PC-9 (cell line): ENCODE data around the gene ADAMTSL3. TPM values are rescaled to one million over a fixed set of nuclear protein-coding genes. Genes with fewer than 3 reads are reported as not detected.

Source experiments
- BruUV-seq: library from RNA; stranded (reverse); fragments of 400-500 nt; replicated peaks from 2 replicates; lab custom pipeline; 2021; lab: Mats Ljungman, UMichigan
- CTCF ChIA-PET: fragments of 300-600 bp; sonication (Branson Sonifier 250); formaldehyde crosslinking; loops from one replicate; lab custom pipeline; 2022; ENCODE audit warnings: antibody characterized with exemption; lab: Charles Lee
- POLR2A ChIA-PET: fragments of 300-600 bp; sonication (Branson Sonifier 250); formaldehyde crosslinking; loops from one replicate; lab custom pipeline; 2022; ENCODE audit warnings: antibody characterized with exemption; ENCODE audit not compliant: unreplicated experiment; lab: Charles Lee
- DNase-seq, 2 experiments: peaks; one replicate each; pipeline versions ENCODE4 v3.0.0 to v3.0.0-alpha.2; 2015 to 2022; ENCODE audit warnings: mixed read lengths in 1 of 2
- H2AFZ ChIP-seq: fragments of 200-600 bp; sonication (generic); 2 replicates; pipeline ENCODE4 v1.8.1; 2017; ENCODE audit warnings: antibody characterized with exemption
- H3F3A ChIP-seq: fragments of 200-600 bp; sonication (generic); 2 replicates; pipeline ENCODE4 v1.8.1; 2017; ENCODE audit warnings: antibody characterized with exemption, mild to moderate bottlenecking, low read depth; ENCODE audit not compliant: insufficient read depth
- H3K27ac ChIP-seq: fragments of 200-600 bp; sonication (generic); 2 replicates; pipeline ENCODE4 v1.6.1; 2016; ENCODE audit warnings: mixed run types
- H3K27me3 ChIP-seq: fragments of 200-600 bp; sonication (generic); 2 replicates; pipeline ENCODE4 v1.6.1; 2016; ENCODE audit warnings: low read depth, mixed run types; ENCODE audit not compliant: insufficient read depth
- H3K36me3 ChIP-seq: fragments of 200-600 bp; sonication (generic); 2 replicates; pipeline ENCODE4 v1.6.1; 2016; ENCODE audit warnings: low read depth, mixed run types
- H3K4me1 ChIP-seq: fragments of 200-600 bp; sonication (generic); replicated peaks from 2 replicates; pipeline ENCODE4 v1.6.1; 2016; ENCODE audit warnings: mixed run types; ENCODE audit not compliant: insufficient read depth
- H3K4me2 ChIP-seq: fragments of 200-600 bp; sonication (generic); 2 replicates; pipeline ENCODE4 v1.6.1; 2017; ENCODE audit warnings: mixed run types
- H3K4me3 ChIP-seq: fragments of 200-600 bp; sonication (generic); 2 replicates; pipeline ENCODE4 v1.6.1; 2016; ENCODE audit warnings: mixed run types
- H3K79me2 ChIP-seq: fragments of 200-600 bp; sonication (generic); 2 replicates; pipeline ENCODE4 v1.6.1; 2017; ENCODE audit warnings: low read depth, mixed run types
- H3K9me2 ChIP-seq: fragments of 200-600 bp; sonication (generic); 2 replicates; pipeline ENCODE4 v1.8.1; 2017; ENCODE audit warnings: mild to moderate bottlenecking; ENCODE audit not compliant: insufficient read depth
- H3K9me3 ChIP-seq: fragments of 200-600 bp; sonication (generic); 2 replicates; pipeline ENCODE4 v1.8.1; 2016; ENCODE audit warnings: low read depth; ENCODE audit not compliant: insufficient read depth
- H4K20me1 ChIP-seq: fragments of 200-600 bp; sonication (generic); 2 replicates; pipeline ENCODE4 v1.8.1; 2017; ENCODE audit not compliant: insufficient read depth
- CTCF ChIP-seq: fragments of 200-600 bp; sonication (generic); conservative IDR thresholded peaks from 2 replicates; pipeline ENCODE4 v1.6.1; 2017; ENCODE audit warnings: mixed run types, antibody characterized with exemption, mild to moderate bottlenecking, moderate library complexity
- EZH2 ChIP-seq: fragments of 200-600 bp; sonication (generic); IDR thresholded peaks from 2 replicates; pipeline ENCODE4 v1.8.0; 2017; ENCODE audit warnings: antibody characterized with exemption, low read depth
- intact Hi-C: fragments of 100-400 bp; cut with micrococcal nuclease; formaldehyde crosslinking; loops from one replicate; pipeline ENCODE4 v1.10.0; 2022; ENCODE audit not compliant: unreplicated experiment
- total RNA-seq: library from RNA; stranded (reverse); gene quantifications from 2 replicates; pipeline ENCODE4 v1.2.3, GENCODE V29; 2021

ADAMTSL3 gene
- total RNA-seq, 1 experiment from 2014 or later = 5.0 TPM

GRCh38 chr15:83980637-83981036 is 326.7 kb downstream of the ADAMTSL3 start:
- Histone ChIP-seq H3K4me2 (no peak overlapping the region), H3K4me3 (no peak overlapping the region), H3K27ac (no peak overlapping the region), H3K9me2 (no peaks in the 10 kb centered on the region), H3K9me3 (no peaks in the 10 kb centered on the region), H2AFZ (no peak overlapping the region), H4K20me1 (no peaks in the 10 kb centered on the region), H3K4me1 (no peaks in the 10 kb centered on the region), H3K27me3 (peaks cover 9% of the 10 kb centered on the region; the same call in 1 of the 2 replicates), H3F3A (no peaks in the 10 kb centered on the region), H3K79me2 (no peaks in the 10 kb centered on the region), H3K36me3 (no peaks in the 10 kb centered on the region)
- no peak for DNase-seq
- CTCF ChIA-PET = no interaction called here
- POLR2A ChIA-PET = no interaction called here
- intact Hi-C loops = no loop called here
- no TSS peak for BruUV-seq
- no peak for TF ChIP-seq EZH2

GRCh38 chr15:83982748-83983147 is 328.8 kb downstream of the ADAMTSL3 start:
- DNase-seq = no peak
- intact Hi-C loops = no loop called here
- POLR2A ChIA-PET = no interaction called here

GRCh38 chr15:83983634-83984458 is 329.9 kb downstream of the ADAMTSL3 start:
- TF ChIP-seq EZH2 (no peak), CTCF (no peak)
- intact Hi-C loops = no loop called here
- BruUV-seq = no TSS peak

More at GRCh38 chr15:83982748-83983147, 328.8 kb downstream of the ADAMTSL3 start:
- Histone ChIP-seq H3K4me3 (no peak overlapping the region), H3F3A (no peaks in the 10 kb centered on the region), H3K79me2 (no peaks in the 10 kb centered on the region), H3K4me2 (no peak overlapping the region), H4K20me1 (no peaks in the 10 kb centered on the region), H3K27me3 (no peaks in the 10 kb centered on the region), H3K9me2 (no peaks in the 10 kb centered on the region), H3K9me3 (no peaks in the 10 kb centered on the region), H3K27ac (no peak overlapping the region), H3K36me3 (no peaks in the 10 kb centered on the region), H3K4me1 (no peaks in the 10 kb centered on the region), H2AFZ (no peak overlapping the region)
- CTCF ChIA-PET = no interaction called here
- no peak for TF ChIP-seq EZH2
- no peak for TF ChIP-seq CTCF
- BruUV-seq = no TSS peak

More at GRCh38 chr15:83983634-83984458, 329.9 kb downstream of the ADAMTSL3 start:
- H3K9me3 ChIP-seq = no peaks in the 10 kb centered on the region
- DNase-seq = no peak
- ChIA-PET CTCF (no interaction called here), POLR2A (no interaction called here)
- no peak overlapping the region for H2AFZ ChIP-seq
- H4K20me1 ChIP-seq = no peaks in the 10 kb centered on the region
- no peaks in the 10 kb centered on the region for H3K4me1 ChIP-seq
- H3K4me3 ChIP-seq = no peak overlapping the region
- H3K4me2 ChIP-seq = no peak overlapping the region
- no peaks in the 10 kb centered on the region for H3K9me2 ChIP-seq
- H3K36me3 ChIP-seq = no peaks in the 10 kb centered on the region
- no peaks in the 10 kb centered on the region for H3F3A ChIP-seq
- no peak overlapping the region for H3K27ac ChIP-seq
- H3K27me3 ChIP-seq = no peaks in the 10 kb centered on the region
- H3K79me2 ChIP-seq = no peaks in the 10 kb centered on the region
